GM23248 (cell line): ENCODE data around the gene KASH5.

Experiments
- EZH2 ChIP-seq: fragments of 200-600 bp; sonication (generic); IDR thresholded peaks from 2 replicates; pipeline ENCODE4 v1.6.1; 2018; ENCODE audit warnings: antibody characterized with exemption, mild to moderate bottlenecking; ENCODE audit not compliant: insufficient read depth, poor library complexity, severe bottlenecking
- EZH2phosphoT487 ChIP-seq: fragments of 200-600 bp; sonication (generic); IDR thresholded peaks from 2 replicates; pipeline ENCODE4 v1.6.1; 2018; ENCODE audit warnings: antibody characterized with exemption, moderate library complexity, mild to moderate bottlenecking, low read depth; ENCODE audit not compliant: insufficient read depth

DNA sequence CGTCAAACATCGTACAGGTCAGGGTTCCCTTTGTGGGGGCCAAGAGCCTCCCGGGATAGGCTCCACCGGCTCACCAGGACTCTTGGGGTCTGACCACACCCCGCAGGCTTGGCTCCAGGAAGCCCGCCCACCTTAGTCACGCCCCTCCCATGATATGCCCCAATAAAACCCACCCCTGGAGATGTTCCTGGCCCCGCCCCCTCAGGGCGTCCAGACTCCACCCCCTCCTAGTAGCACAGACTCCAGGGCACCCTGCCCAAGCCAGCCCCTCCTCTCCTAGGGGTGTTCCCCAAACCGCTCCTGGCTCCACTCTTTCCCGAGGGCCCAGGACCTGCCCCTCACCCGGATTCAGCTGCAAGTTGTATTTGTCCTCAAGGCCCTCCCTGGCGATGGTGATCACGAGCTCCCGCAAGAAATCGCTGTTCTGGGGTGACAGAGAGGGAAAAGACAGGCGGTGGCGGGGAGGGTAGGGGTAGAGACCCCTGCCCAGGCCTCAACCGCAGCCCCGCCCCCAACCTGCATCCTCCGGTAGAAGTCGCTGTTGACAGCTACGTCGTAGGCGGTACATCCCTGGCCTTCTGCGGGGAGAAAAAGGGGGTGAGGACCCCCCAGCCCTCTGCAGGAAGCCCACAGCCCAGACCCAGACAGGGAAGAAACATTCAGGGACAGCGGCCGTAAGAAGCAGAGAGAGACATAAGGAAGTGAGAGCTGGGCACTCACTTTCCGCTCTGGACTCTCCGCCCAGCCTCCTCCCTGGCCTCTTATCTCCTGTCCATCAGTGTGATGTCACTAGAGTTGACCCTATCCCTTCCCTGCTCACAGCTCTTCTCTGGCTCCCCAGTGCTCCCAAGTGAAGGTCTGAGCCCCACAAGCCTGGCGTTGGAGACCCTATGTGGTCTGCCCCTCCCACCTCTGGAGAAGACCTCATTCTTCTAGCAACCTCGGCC, 59.7 kb downstream of the KASH5 start:
- TF ChIP-seq EZH2phosphoT487: no peak
- no peak for TF ChIP-seq EZH2
